Adrenal gland (tissue), 12 donors: ENCODE data around the gene USP7. TPM values are rescaled to one million over a fixed set of nuclear protein-coding genes. Genes with fewer than 3 reads are reported as not detected.
"Not testable (repeated sequence)": the region's sequence is repeated elsewhere in the genome, so short reads cannot be mapped to it uniquely, and the experiment has no call there.

Experiments used
- DNase-seq, 7 donors: peaks; one replicate each; pipeline ENCODE4 v3.0.0-alpha.2; 2019 to 2020
- H3K27ac ChIP-seq, 5 donors: fragments of 200-600 bp; sonication (generic) in 4 of 5; 1 replicate in 3 of 5; 2 replicates in 2 of 5; pipeline versions ENCODE4 v1.5.1 to v1.8.0; 2016 to 2020; ENCODE audit warnings: mild to moderate bottlenecking in 1 of 5
- H3K27me3 ChIP-seq: fragments of 200-600 bp; 2 replicates; pipeline ENCODE4 v1.8.0; 2021
- H3K36me3 ChIP-seq, 2 donors: fragments of 200-600 bp; replicated peaks in 1 of 2; 1 replicate in 1 of 2; 2 replicates in 1 of 2; pipeline versions ENCODE4 v1.5.1 to v1.8.0; 2018 to 2022
- H3K4me1 ChIP-seq, 2 donors: fragments of 200-600 bp; replicated peaks in 1 of 2; 1 replicate in 1 of 2; 2 replicates in 1 of 2; pipeline versions ENCODE4 v1.5.1 to v1.8.0; 2018 to 2021
- H3K4me3 ChIP-seq, 4 donors: fragments of 200-600 bp; sonication (generic) in 3 of 4; one replicate each; pipeline ENCODE4 v1.5.1; 2016 to 2018
- H3K9me3 ChIP-seq, 3 donors: fragments of 200-600 bp; sonication (generic) in 1 of 3; replicated peaks in 1 of 3; 1 replicate in 2 of 3; 2 replicates in 1 of 3; pipeline versions ENCODE4 v1.5.1 to v1.8.0; 2016 to 2021
- POLR2A ChIP-seq, 2 donors: fragments of 450-650 bp; IDR thresholded peaks; one replicate each; pipeline ENCODE4 v1.6.1; 2017; ENCODE audit warnings: antibody characterized with exemption in 2 of 2, mild to moderate bottlenecking in 2 of 2, moderate library complexity in 1 of 2
- WGBS, 4 donors: extraction: QIAGEN DNeasy Blood & Tissue Kit in 2 of 4; methylation state at CpG; one replicate each; pipeline versions ENCODE4 v1.1.5 to v1.1.7; 2013 to 2017; 5-methylcytosine and 5-hydroxymethylcytosine counted together
- intact Hi-C, 2 donors: fragments of 100-400 bp; cut with DNase I; formaldehyde crosslinking; loops; one replicate each; pipeline versions ENCODE4 v1.14.1 to v1.15.0; 2022 to 2023
- polyA plus RNA-seq, 3 donors: library from polyadenylated mRNA; stranded (reverse); fragments of 200-250 nt in 2 of 3; fragments of 350-450 nt in 1 of 3; fragmentation: Illumina TruSeq in 1 of 3; extraction: RNeasy Lipid Tissue Mini Kit (QIAGEN cat#74804) in 1 of 3; gene quantifications; one replicate each; pipeline ENCODE4 v1.2.3, GENCODE V29; 2013 to 2014
- total RNA-seq, 9 donors: library from RNA; depleted of rRNA in 4 of 9; stranded (reverse); fragments of >200 nt in 4 of 9; fragments of 120-200 nt in 1 of 9; fragmentation: NEBNext Ultra II Directional in 1 of 9; extraction: Animal tissue kit (Norgen Biotek cat#: 25700) in 1 of 9; gene quantifications; one replicate each; pipeline versions ENCODE4 v1.1.0 to v1.2.4, GENCODE V29; 2013 to 2023
- TF ChIP-seq, protein P1 (sequence below), 6 experiments: fragments of 450-650 bp in 4 of 6; fragments of 200-600 bp in 2 of 6; sonication (generic) in 1 of 6; IDR thresholded peaks; 1 replicate in 5 of 6; 2 replicates in 1 of 6; pipeline versions ENCODE4 v1.5.1 to v1.8.0; 2016 to 2021; ENCODE audit warnings: antibody characterized with exemption in 6 of 6, mild to moderate bottlenecking in 2 of 6, moderate library complexity in 1 of 6
- donor health status: healthy with polysubstance abuse.
- donor health status: Bipolar disorder and iron deficiency.
- donor health status: DM: yes; HTN: yes; CAD: no.
- donor health status: DM: no; HTN: no; CAD: no.
- donor health status: DM: no; HTN: no; CAD: no.
- donor health status: DM: yes; HTN: yes; CAD: no.

USP7 gene
- total and polyA plus RNA-seq, 12 donors: 23.7 to 121 (median 68.2) TPM

DNA sequence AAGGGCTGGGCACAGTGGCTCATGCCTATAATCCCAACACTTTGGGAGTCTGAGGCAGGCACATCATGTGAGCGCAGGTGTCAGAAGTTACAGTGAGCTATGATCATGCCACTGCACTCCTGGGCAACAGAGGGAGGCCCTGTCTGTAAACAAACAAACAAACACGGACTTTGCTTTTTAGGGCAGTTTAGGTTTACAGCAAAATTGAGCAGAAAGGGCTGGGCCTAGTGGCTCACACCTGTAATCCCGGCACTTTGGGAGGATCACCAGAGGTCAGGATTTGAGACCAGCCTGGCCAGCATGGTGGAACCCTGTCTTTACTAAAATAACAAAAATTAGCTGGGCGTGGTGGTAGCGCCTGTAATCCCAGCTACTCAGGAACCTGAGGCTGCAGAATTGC, 91.6 kb downstream of the USP7 start:
- Histone ChIP-seq H3K4me1 (peaks cover 16 to 18% of the 10 kb centered on the region in 2 donors), H3K27me3 (no peaks in the 10 kb centered on the region), H3K27ac (peak overlapping the region in 2 of 5 donors; percentile 73 to 91), H3K36me3 (no peaks in the 10 kb centered on the region), H3K9me3 (no peaks in the 10 kb centered on the region), H3K4me3 (no peak overlapping the region)
- intact Hi-C loops: no loop called here
- 88 to 96% (median 92%) methylated on average over 5 of the region's 5 CpGs for WGBS, 4 donors
- no peak for DNase-seq
- no peak for TF ChIP-seq POLR2A (IDR thresholded peaks at IDR 0.05)
- TF ChIP-seq, protein P1, sequence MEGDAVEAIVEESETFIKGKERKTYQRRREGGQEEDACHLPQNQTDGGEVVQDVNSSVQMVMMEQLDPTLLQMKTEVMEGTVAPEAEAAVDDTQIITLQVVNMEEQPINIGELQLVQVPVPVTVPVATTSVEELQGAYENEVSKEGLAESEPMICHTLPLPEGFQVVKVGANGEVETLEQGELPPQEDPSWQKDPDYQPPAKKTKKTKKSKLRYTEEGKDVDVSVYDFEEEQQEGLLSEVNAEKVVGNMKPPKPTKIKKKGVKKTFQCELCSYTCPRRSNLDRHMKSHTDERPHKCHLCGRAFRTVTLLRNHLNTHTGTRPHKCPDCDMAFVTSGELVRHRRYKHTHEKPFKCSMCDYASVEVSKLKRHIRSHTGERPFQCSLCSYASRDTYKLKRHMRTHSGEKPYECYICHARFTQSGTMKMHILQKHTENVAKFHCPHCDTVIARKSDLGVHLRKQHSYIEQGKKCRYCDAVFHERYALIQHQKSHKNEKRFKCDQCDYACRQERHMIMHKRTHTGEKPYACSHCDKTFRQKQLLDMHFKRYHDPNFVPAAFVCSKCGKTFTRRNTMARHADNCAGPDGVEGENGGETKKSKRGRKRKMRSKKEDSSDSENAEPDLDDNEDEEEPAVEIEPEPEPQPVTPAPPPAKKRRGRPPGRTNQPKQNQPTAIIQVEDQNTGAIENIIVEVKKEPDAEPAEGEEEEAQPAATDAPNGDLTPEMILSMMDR (IDR thresholded peaks at IDR 0.05): no peak

DNA sequence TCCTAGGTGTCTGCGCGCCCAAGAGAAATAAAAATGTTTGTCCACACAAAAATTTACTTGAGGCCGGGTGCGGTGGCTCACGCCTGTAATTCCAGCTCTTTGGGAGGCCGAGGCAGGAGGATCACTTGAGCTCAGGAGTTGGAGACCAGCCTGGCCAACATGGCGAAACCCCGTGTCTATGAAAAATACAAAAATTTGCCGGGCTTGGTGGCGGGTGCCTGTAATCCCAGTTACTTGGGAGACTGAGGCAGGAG, 93.8 kb downstream of the USP7 start:
- H3K4me3 ChIP-seq: not testable (repeated sequence)
- peak overlapping the region in 4 of 5 donors; percentile 3 to 91 (median 80) for H3K27ac ChIP-seq

DNA sequence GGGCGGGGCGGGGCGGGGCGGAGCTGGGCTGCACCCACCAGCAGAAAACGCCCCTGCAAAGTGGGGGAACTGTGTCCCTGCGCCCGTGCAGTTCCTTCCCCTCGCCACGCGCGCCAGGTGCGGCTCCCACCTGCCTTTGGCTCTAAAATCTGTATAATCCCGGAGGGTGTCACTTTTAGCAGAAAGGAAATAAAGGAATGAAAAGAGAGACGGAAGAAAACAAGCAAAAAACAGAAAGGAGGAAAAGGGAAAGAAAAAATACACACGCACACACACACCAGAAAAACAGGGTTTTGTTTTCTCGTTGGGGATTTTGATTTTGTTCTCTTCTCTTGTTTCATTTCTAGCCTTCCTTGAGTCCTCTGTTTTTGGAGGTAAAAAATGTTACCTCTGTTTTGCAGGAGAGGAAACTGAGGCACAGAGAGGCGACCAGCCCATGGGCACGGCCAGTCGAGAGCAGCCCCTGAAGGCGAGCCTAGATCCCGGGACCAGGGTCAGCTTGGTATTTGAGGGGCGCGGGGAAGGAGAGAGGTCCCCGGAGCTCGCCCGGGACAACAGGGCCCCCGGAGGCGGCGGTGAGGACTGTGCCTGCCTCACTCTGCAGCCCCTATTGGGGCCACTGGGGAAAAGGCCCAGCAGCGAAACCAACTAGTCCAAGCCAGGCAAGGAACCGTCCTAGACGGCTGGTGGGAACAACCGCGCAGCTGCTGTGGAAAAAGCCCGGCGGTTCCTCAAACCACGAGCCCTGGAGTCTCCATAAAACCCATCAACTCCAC, 94.3 kb downstream of the USP7 start:
- 26 to 29% (median 28%) methylated on average over 32 to 37 of the region's 37 CpGs for WGBS, 4 donors
- Histone ChIP-seq H3K4me3 (peak overlapping the region in 2 of 4 donors; percentile 64 to 68), H3K27ac (peak overlapping the region in 4 of 5 donors; percentile 3 to 91 (median 86)), H3K36me3 (no peaks in the 10 kb centered on the region), H3K4me1 (peaks cover 40 to 43% of the 10 kb centered on the region in 2 donors), H3K27me3 (no peaks in the 10 kb centered on the region), H3K9me3 (no peaks in the 10 kb centered on the region)
- peak in 2 of 7 donors; percentile 21 to 23 for DNase-seq
- no peak for TF ChIP-seq POLR2A (IDR thresholded peaks at IDR 0.05)
- TF ChIP-seq, protein P1 (IDR thresholded peaks at IDR 0.05): peak in 3 of 6 experiments; percentile 14 to 25 (median 22)
- intact Hi-C loops: no loop called here

More for the DNA sequence above, 93.8 kb downstream of the USP7 start:
- H3K27me3 ChIP-seq, H3K36me3 ChIP-seq, intact Hi-C loops, H3K9me3 ChIP-seq: not testable (repeated sequence)
- 91 to 97% (median 94%) methylated on average over 9 to 10 of the region's 10 CpGs for WGBS, 4 donors
- H3K4me1 ChIP-seq: peaks cover 35 to 38% of the 10 kb centered on the region in 2 donors
- peak in 1 of 7 donors; percentile 23 for DNase-seq

DNA sequence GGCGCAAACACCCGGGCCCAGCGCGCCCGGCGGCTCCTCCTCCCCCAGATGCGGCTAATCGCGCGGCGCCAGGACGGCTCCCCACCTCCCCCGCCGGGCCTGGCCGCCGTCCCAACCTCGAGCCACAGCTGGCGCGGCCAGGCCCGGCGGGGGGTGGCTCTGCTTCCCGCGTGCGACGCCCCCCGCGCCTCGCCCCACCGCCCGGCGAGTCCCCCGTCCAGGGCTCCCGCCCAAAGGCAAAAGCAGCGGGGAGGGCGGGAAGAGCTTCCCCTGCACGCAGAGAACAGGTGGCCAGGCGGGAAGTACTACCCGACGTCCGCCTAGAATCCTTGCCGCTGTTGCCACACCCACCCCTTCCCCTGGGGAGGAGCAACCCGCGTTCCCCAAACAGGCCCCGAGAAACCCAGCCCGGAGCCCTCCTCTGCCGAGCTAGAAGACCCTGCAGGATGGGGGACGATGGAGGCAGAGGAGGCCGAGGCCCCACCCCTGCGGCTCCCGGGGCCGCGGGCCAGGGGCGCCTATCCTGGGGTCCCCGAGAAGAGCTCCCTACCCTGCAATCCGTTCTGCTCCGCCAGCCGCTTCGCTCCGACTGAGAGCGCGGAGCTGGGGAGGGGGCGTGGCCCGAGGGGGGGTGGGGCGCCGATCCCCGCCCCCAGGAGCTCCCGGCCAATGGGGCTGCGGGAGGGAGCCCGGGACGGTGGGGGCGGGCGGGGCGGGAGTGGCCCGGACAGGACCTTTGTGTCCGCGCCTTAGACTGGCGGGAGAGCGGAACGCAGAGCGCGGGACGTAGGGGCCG, 95.1 kb downstream of the USP7 start, which contains the start of gene CARHSP1:
Gene CARHSP1, minus strand, starts transcription at position 591 of the 796 bp plus-strand sequence. CDS start 9,678 bp downstream, outside the sequence.
- WGBS, 4 donors: 0 to 1% (median 1%) methylated on average over 33 to 83 of the region's 83 CpGs; no CpG with 5 or more reads in 1 of the 4 donors
- H3K27me3 ChIP-seq: no peaks in the 10 kb centered on the region

More for the DNA sequence above, 95.1 kb downstream of the USP7 start, which contains the start of gene CARHSP1:
- no peaks in the 10 kb centered on the region for H3K9me3 ChIP-seq
- H3K36me3 ChIP-seq: no peaks in the 10 kb centered on the region
- H3K4me1 ChIP-seq: peaks cover 48 to 51% of the 10 kb centered on the region in 2 donors
- intact Hi-C loops: no loop called here
- peak within 1 kb of the TSS; percentile 77 to 91 (median 83) for H3K27ac ChIP-seq
- peak within 1 kb of the TSS; percentile 9 to 82 (median 66) for H3K4me3 ChIP-seq
- peak; percentile 57 to 81 for TF ChIP-seq POLR2A (IDR thresholded peaks at IDR 0.05)
- TF ChIP-seq, protein P1 (IDR thresholded peaks at IDR 0.05): no peak
- DNase-seq: peak; percentile 85 to 93 (median 87)
